KMS-11 (cell line): Measurements from ENCODE around the gene E2F4.

Source experiments
- H2AFZ ChIP-seq: fragments of 200-600 bp; sonication (generic); 2 replicates; pipeline ENCODE4 v1.6.1; 2016; ENCODE audit warnings: antibody characterized with exemption, mixed run types, low read depth
- H3K27ac ChIP-seq: fragments of 200-600 bp; sonication (generic); 2 replicates; pipeline ENCODE4 v1.6.1; 2016; ENCODE audit warnings: mild to moderate bottlenecking, mixed run types
- H3K27me3 ChIP-seq: fragments of 200-600 bp; sonication (generic); 2 replicates; pipeline ENCODE4 v1.6.1; 2017; ENCODE audit warnings: mild to moderate bottlenecking, low read depth, mixed run types, moderate library complexity; ENCODE audit not compliant: insufficient read depth
- H3K36me3 ChIP-seq: fragments of 200-600 bp; sonication (generic); 2 replicates; pipeline ENCODE4 v1.6.1; 2017; ENCODE audit warnings: mild to moderate bottlenecking, mixed run types; ENCODE audit not compliant: insufficient read depth
- H3K4me1 ChIP-seq: fragments of 200-600 bp; sonication (generic); 2 replicates; pipeline ENCODE4 v1.6.1; 2016; ENCODE audit warnings: mild to moderate bottlenecking, low read depth, mixed run types; ENCODE audit not compliant: poor library complexity, severe bottlenecking
- H3K4me2 ChIP-seq: fragments of 200-600 bp; sonication (generic); 2 replicates; pipeline ENCODE4 v1.7.0; 2016; ENCODE audit warnings: mild to moderate bottlenecking, mixed run types
- H3K4me3 ChIP-seq: fragments of 200-600 bp; sonication (generic); IDR thresholded peaks from 2 replicates; pipeline ENCODE4 v1.6.1; 2017; ENCODE audit warnings: low read depth, low read length, mixed read lengths; ENCODE audit not compliant: insufficient read depth
- H3K79me2 ChIP-seq: fragments of 200-600 bp; sonication (generic); 2 replicates; pipeline ENCODE4 v1.6.1; 2016; ENCODE audit warnings: low read depth, mixed run types; ENCODE audit not compliant: insufficient read depth
- H3K9ac ChIP-seq: fragments of 200-600 bp; sonication (generic); 2 replicates; pipeline ENCODE4 v1.6.1; 2016; ENCODE audit warnings: mild to moderate bottlenecking, mixed run types
- H4K20me1 ChIP-seq: fragments of 200-600 bp; sonication (generic); 2 replicates; pipeline ENCODE4 v1.6.1; 2016; ENCODE audit warnings: mild to moderate bottlenecking, mixed run types; ENCODE audit not compliant: insufficient read depth
- TF ChIP-seq, protein P1 (sequence below): fragments of 200-600 bp; sonication (generic); conservative IDR thresholded peaks from 2 replicates; pipeline ENCODE4 v1.6.1; 2017; ENCODE audit warnings: low read depth, mild to moderate bottlenecking, antibody characterized with exemption, low read length, moderate library complexity, mixed read lengths

The E2F4 gene

GRCh38 chr16:67238806-67239470, 47.0 kb downstream of the E2F4 start:
- no peak overlapping the region for H2AFZ ChIP-seq
- no peaks in the 10 kb centered on the region for H3K36me3 ChIP-seq
- H3K4me3 ChIP-seq: no peak overlapping the region
- H3K9ac ChIP-seq: no peak overlapping the region
- TF ChIP-seq, protein P1, sequence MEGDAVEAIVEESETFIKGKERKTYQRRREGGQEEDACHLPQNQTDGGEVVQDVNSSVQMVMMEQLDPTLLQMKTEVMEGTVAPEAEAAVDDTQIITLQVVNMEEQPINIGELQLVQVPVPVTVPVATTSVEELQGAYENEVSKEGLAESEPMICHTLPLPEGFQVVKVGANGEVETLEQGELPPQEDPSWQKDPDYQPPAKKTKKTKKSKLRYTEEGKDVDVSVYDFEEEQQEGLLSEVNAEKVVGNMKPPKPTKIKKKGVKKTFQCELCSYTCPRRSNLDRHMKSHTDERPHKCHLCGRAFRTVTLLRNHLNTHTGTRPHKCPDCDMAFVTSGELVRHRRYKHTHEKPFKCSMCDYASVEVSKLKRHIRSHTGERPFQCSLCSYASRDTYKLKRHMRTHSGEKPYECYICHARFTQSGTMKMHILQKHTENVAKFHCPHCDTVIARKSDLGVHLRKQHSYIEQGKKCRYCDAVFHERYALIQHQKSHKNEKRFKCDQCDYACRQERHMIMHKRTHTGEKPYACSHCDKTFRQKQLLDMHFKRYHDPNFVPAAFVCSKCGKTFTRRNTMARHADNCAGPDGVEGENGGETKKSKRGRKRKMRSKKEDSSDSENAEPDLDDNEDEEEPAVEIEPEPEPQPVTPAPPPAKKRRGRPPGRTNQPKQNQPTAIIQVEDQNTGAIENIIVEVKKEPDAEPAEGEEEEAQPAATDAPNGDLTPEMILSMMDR: no peak
- no peaks in the 10 kb centered on the region for H4K20me1 ChIP-seq
- no peak overlapping the region for H3K4me2 ChIP-seq
- no peak overlapping the region for H3K27ac ChIP-seq
- H3K79me2 ChIP-seq: peaks cover 5% of the 10 kb centered on the region; the same call in 1 of the 2 replicates
- H3K4me1 ChIP-seq: peaks cover 19% of the 10 kb centered on the region
- H3K27me3 ChIP-seq: no peaks in the 10 kb centered on the region

DNA sequence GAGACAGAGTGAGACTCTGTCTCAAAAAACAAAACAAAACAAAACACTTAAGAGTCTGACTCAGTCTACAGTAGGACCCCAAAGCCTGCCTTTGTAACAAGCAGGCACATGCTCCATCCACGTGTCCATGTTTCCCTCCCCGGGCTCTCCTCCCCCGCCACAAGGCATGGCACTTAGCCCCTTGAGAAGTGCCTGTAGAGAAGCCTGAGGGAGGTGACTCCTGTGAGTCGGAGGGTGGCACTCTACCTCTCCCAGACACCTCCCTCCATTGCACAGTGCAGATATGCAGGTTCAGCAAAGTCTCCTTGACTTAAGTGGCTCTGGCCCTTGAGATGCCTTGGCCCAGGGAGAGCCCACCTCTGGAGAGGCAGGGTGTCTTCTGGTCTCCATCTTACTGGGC, 48.6 kb downstream of the E2F4 start:
- H2AFZ ChIP-seq: no peak overlapping the region
- no peak overlapping the region for H3K27ac ChIP-seq
- no peak overlapping the region for H3K4me3 ChIP-seq
- H3K9ac ChIP-seq: no peak overlapping the region
- peaks cover 27% of the 10 kb centered on the region for H3K4me1 ChIP-seq
- H3K4me2 ChIP-seq: no peak overlapping the region
- no peaks in the 10 kb centered on the region for H4K20me1 ChIP-seq
- H3K36me3 ChIP-seq: no peaks in the 10 kb centered on the region
- peaks cover 4% of the 10 kb centered on the region; the same call in 1 of the 2 replicates for H3K79me2 ChIP-seq
- no peaks in the 10 kb centered on the region for H3K27me3 ChIP-seq
- TF ChIP-seq, protein P1: no peak

DNA sequence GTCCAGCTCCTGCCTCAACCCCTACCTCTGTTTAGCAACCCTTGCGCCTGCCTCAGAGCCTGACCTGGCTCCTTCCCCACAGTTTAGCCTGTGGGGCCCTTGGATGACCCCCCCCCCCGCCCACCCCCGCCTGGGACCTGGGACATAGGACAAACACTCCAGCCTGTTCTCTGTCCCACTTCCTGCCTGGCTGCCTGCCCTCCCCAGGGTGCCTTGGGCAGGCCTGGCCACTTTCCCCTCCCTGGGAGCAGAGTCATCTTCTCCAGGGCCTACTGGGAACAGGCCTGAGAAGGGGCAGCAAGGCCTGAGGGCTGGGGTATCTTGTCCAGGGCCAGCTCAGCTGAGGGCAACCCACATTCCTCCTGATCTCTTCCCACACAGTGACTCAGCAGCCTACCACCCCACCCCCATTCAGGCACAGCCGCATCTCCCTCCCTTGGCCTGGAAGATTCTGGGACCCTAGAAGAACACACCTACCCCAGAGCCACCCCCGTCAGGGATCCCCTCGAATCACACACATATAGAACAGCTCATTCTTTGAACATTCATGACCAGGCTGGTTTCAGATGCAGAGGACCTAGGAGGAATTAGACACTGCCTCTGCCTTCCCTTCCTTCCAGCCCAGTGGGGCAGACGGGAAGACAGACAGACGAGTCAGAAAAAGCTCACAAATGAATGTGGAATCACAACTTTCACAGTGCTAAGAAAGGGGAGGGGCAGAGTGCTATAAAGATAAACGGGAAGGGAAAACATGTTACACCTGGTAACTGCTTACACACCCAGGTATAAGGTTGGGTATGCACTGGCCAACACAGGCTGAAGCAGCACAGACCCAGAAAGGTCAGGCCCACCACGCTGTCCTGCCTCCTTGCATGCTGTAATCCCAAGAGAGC, 49.3 kb downstream of the E2F4 start:
- H3K9ac ChIP-seq: no peak overlapping the region
- H4K20me1 ChIP-seq: no peaks in the 10 kb centered on the region
- H3K36me3 ChIP-seq: no peaks in the 10 kb centered on the region
- no peak overlapping the region for H3K27ac ChIP-seq
- H3K27me3 ChIP-seq: no peaks in the 10 kb centered on the region
- no peak overlapping the region for H3K4me3 ChIP-seq
- H3K79me2 ChIP-seq: no peaks in the 10 kb centered on the region
- peaks cover 32% of the 10 kb centered on the region for H3K4me1 ChIP-seq
- no peak overlapping the region for H2AFZ ChIP-seq
- TF ChIP-seq, protein P1: no peak
- H3K4me2 ChIP-seq: no peak overlapping the region

DNA sequence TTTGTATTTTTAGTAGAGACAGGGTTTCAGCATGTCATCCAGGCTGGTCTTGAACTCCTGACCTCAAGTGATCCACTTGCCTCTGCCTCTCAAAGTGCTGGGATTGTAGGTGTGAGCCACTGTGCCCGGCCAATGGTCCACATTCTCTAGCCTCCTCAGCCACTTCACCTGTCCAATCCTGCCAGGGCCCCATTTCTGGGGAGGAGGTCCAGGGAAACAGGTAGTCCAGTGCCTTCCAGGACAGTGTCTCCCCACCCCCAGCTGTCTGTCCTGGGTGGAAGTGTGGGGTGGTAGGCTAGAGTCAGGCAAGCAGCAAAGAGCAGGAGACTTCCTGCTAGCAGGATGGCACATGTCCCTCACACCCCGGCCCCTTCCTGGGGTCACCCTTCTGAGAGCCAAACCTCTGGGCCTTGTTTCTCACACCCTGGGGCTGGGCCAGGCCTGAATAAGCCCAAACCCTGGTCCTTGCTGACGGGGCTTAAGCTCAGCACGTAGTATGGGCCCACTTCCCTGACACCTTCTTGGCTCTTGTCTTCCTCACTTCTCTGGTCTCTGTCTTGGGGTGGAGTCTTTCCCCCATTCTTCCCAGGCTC, 50.3 kb downstream of the E2F4 start:
- no peaks in the 10 kb centered on the region for H3K27me3 ChIP-seq
- no peaks in the 10 kb centered on the region for H3K79me2 ChIP-seq
- TF ChIP-seq, protein P1: no peak
- H3K27ac ChIP-seq: no peak overlapping the region
- no peak overlapping the region for H3K9ac ChIP-seq
- no peak overlapping the region for H3K4me3 ChIP-seq
- peaks cover 32% of the 10 kb centered on the region for H3K4me1 ChIP-seq
- H3K36me3 ChIP-seq: no peaks in the 10 kb centered on the region
- H2AFZ ChIP-seq: no peak overlapping the region
- H4K20me1 ChIP-seq: no peaks in the 10 kb centered on the region
- H3K4me2 ChIP-seq: no peak overlapping the region
